Stomach (tissue), 9 donors: ENCODE results near the gene GUK1. TPM values are rescaled to one million over a fixed set of nuclear protein-coding genes. Genes with fewer than 3 reads are reported as not detected.

ENCODE experiments used
- DNase-seq, 2 donors: peaks; one replicate each; pipeline versions ENCODE4 v3.0.0 to v3.0.0-alpha.2; 2013 to 2019
- H3K27ac ChIP-seq, 5 donors: fragments of 200-600 bp in 4 of 5; sonication (generic) in 4 of 5; one replicate each; pipeline ENCODE4 v1.5.1; 2013 to 2019; ENCODE audit warnings: mild to moderate bottlenecking in 1 of 5, moderate library complexity in 1 of 5
- H3K27me3 ChIP-seq, 3 donors: fragments of 200-600 bp; sonication (generic); one replicate each; pipeline ENCODE4 v1.5.1; 2017 to 2019; ENCODE audit warnings: mixed run types in 1 of 3
- H3K36me3 ChIP-seq, 4 donors: fragments of 200-600 bp; sonication (generic); 1 replicate in 3 of 4; 2 replicates in 1 of 4; pipeline ENCODE4 v1.5.1; 2016 to 2019
- H3K4me1 ChIP-seq, 4 donors: fragments of 200-600 bp; sonication (generic); one replicate each; pipeline ENCODE4 v1.5.1; 2016 to 2019
- H3K4me3 ChIP-seq, 4 donors: fragments of 200-600 bp; sonication (generic) in 3 of 4; one replicate each; pipeline ENCODE4 v1.5.1; 2016 to 2019; ENCODE audit warnings: mild to moderate bottlenecking in 1 of 4
- H3K9me3 ChIP-seq, 4 donors: fragments of 200-600 bp; sonication (generic); one replicate each; pipeline ENCODE4 v1.5.1; 2016 to 2019
- CTCF ChIP-seq, 7 experiments: fragments of 450-650 bp in 4 of 7; fragments of 200-600 bp in 3 of 7; sonication (generic) in 3 of 7; IDR thresholded peaks; one replicate each; pipeline ENCODE4 v1.5.1; 2016 to 2019; ENCODE audit warnings: antibody characterized with exemption in 7 of 7, control low read depth in 2 of 7, mild to moderate bottlenecking in 1 of 7
- EP300 ChIP-seq: sonication (generic); formaldehyde crosslinking; IDR thresholded peaks from one replicate; pipeline ENCODE4 v1.6.1; 2017; ENCODE audit warnings: antibody characterized with exemption
- POLR2A ChIP-seq, 4 donors: fragments of 450-650 bp; IDR thresholded peaks; one replicate each; pipeline ENCODE4 v1.6.1; 2016; ENCODE audit warnings: antibody characterized with exemption in 4 of 4, control low read depth in 2 of 4, mild to moderate bottlenecking in 1 of 4, moderate library complexity in 1 of 4
- POLR2AphosphoS5 ChIP-seq, 3 donors: sonication (generic); formaldehyde crosslinking; IDR thresholded peaks; one replicate each; pipeline ENCODE4 v1.6.1; 2016; ENCODE audit warnings: antibody characterized with exemption in 3 of 3
- WGBS, 5 donors: extraction: QIAGEN DNeasy Blood & Tissue Kit in 3 of 5; methylation state at CpG; one replicate each; pipeline versions ENCODE4 v1.1.5 to v1.1.7; 2013 to 2018; 5-methylcytosine and 5-hydroxymethylcytosine counted together
- intact Hi-C: fragments of 100-400 bp; cut with DNase I; formaldehyde crosslinking; loops from one replicate; pipeline ENCODE4 v1.15.1; 2023; ENCODE audit warnings: low total_unique reads
- polyA plus RNA-seq, 3 donors: library from polyadenylated mRNA; stranded (reverse); fragments of 200-250 nt; gene quantifications; one replicate each; pipeline ENCODE4 v1.2.3, GENCODE V29; 2013
- total RNA-seq, 5 donors: library from RNA; depleted of rRNA; stranded (reverse); fragments of >200 nt; gene quantifications; one replicate each; pipeline versions ENCODE4 v1.1.0 to v1.2.3, GENCODE V29; 2014 to 2016
- donor health status: healthy with polysubstance abuse.
- donor health status: Bipolar disorder and iron deficiency.
- donor health status: healthy.

The GUK1 gene
- total and polyA plus RNA-seq, 8 donors: 179 to 613 (median 282) TPM

DNA sequence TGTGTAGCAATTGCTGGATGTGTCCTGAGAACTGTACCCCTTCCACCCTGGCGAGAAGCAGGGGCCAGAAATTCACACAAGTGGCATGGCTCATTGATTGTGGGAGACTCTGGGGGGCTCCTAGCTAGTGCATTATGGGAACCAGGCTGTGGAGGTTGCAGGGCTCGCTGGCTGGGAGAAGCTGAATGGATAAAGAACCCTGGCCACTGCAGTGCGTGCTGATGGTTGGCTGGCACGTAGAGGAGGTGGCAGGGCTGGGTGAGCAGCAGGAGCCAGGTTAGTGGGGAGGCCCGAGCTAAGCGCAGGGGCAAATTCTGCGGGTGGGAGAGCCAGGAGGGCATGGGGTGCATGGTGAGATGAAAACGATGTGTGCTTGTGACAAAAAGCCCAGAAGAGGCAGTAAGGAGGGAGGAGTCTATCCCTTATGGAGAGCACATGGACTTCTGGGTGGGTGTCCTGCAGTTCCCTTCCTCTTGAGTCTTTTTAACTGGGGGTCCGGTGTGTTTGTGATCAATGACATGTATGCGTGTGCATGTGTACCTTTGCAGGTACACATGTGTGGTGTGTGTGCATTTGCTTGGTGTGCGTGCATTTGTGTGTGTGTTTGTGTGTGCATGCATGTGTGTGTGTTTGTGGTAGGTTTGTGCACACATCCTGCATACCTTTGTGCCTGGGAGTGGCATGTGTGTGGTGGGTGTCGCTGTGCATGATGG, 3.6 kb downstream of the GUK1 start:
- peaks cover 43 to 83% (median 64%) of the 10 kb centered on the region in 4 donors for H3K4me1 ChIP-seq
- DNase-seq: no peak
- peaks cover 24 to 39% (median 37%) of the 10 kb centered on the region in 4 donors for H3K36me3 ChIP-seq
- no peak overlapping the region for H3K27ac ChIP-seq
- H3K4me3 ChIP-seq: no peak overlapping the region
- no peak for TF ChIP-seq CTCF (IDR thresholded peaks at IDR 0.05)
- TF ChIP-seq POLR2AphosphoS5 (IDR thresholded peaks at IDR 0.05): no peak
- TF ChIP-seq POLR2A (IDR thresholded peaks at IDR 0.05): no peak
- TF ChIP-seq EP300: no peak
- H3K9me3 ChIP-seq: no peaks in the 10 kb centered on the region
- intact Hi-C loops: loop anchor here (10.0 kb wide), 1 partner anchor 49 kb away; no protein-coding TSS in a partner anchor
- no peaks in the 10 kb centered on the region for H3K27me3 ChIP-seq
- 79 to 86% (median 85%) methylated on average over 11 to 12 of the region's 12 CpGs for WGBS, 5 donors

GRCh38 chr1:228144193-228144992, 4.3 kb downstream of the GUK1 start:
- H3K27me3 ChIP-seq: no peaks in the 10 kb centered on the region
- peaks cover 29 to 47% (median 44%) of the 10 kb centered on the region in 4 donors for H3K36me3 ChIP-seq
- no peak overlapping the region for H3K4me3 ChIP-seq
- peak; percentile 24 to 47 for DNase-seq
- TF ChIP-seq POLR2AphosphoS5 (IDR thresholded peaks at IDR 0.05) (no peak), EP300 (no peak), CTCF (IDR thresholded peaks at IDR 0.05) (no peak), POLR2A (IDR thresholded peaks at IDR 0.05) (no peak)
- H3K4me1 ChIP-seq: peaks cover 51 to 87% (median 68%) of the 10 kb centered on the region in 4 donors
- no peaks in the 10 kb centered on the region for H3K9me3 ChIP-seq
- 70 to 83% (median 76%) methylated on average over 9 to 16 of the region's 16 CpGs for WGBS, 5 donors
- intact Hi-C loops: loop anchor here (10.0 kb wide), 1 partner anchor 50 kb away; no protein-coding TSS in a partner anchor
- H3K27ac ChIP-seq: no peak overlapping the region

- no peak for DNase-seq
- Histone ChIP-seq H3K4me3 (no peak overlapping the region), H3K36me3 (peaks cover 29 to 48% (median 45%) of the 10 kb centered on the region in 4 donors), H3K27me3 (no peaks in the 10 kb centered on the region), H3K9me3 (no peaks in the 10 kb centered on the region), H3K4me1 (peaks cover 56 to 92% (median 73%) of the 10 kb centered on the region in 4 donors), H3K27ac (no peak overlapping the region)
- TF ChIP-seq POLR2AphosphoS5 (IDR thresholded peaks at IDR 0.05): no peak
- no peak for TF ChIP-seq CTCF (IDR thresholded peaks at IDR 0.05)
- TF ChIP-seq EP300: no peak
- TF ChIP-seq POLR2A (IDR thresholded peaks at IDR 0.05): no peak
- intact Hi-C loops: loop anchor here (10.0 kb wide), 1 partner anchor 50 kb away; no protein-coding TSS in a partner anchor
- 77 to 92% (median 85%) methylated on average over 8 of the region's 8 CpGs for WGBS, 5 donors
These were observed 4.9 kb downstream of the GUK1 start for GRCh38 chr1:228144993-228145343.
